Measurements from ENCODE around the gene VRTN.
"Not testable (repeated sequence)": the region's sequence is repeated elsewhere in the genome, so short reads cannot be mapped to it uniquely, and the experiment has no call there.

VRTN gene

DNA sequence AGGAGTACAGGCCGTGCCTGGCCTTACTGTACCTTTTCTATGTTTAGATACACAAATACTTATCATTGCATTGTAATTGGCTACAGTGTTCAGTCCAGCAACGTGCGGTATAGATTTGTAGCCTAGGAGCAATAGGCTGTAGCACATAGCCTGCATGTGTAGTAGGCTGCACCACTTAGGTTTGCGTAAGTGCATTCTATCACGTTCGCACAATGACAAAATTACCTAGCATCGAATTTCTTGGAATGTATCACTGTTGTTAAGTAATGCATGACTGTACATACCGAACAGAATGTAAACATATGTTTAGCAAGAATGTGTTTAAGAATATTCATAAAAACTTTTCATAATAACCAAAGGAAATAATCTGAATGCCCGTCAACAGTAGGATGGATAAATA, 31.9 kb downstream of the VRTN start:
- no peak overlapping the region for H3K4me3 ChIP-seq (replicated peaks; ENCODE audit: low read depth, low read length)
- TF ChIP-seq, protein P1, sequence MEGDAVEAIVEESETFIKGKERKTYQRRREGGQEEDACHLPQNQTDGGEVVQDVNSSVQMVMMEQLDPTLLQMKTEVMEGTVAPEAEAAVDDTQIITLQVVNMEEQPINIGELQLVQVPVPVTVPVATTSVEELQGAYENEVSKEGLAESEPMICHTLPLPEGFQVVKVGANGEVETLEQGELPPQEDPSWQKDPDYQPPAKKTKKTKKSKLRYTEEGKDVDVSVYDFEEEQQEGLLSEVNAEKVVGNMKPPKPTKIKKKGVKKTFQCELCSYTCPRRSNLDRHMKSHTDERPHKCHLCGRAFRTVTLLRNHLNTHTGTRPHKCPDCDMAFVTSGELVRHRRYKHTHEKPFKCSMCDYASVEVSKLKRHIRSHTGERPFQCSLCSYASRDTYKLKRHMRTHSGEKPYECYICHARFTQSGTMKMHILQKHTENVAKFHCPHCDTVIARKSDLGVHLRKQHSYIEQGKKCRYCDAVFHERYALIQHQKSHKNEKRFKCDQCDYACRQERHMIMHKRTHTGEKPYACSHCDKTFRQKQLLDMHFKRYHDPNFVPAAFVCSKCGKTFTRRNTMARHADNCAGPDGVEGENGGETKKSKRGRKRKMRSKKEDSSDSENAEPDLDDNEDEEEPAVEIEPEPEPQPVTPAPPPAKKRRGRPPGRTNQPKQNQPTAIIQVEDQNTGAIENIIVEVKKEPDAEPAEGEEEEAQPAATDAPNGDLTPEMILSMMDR (IDR thresholded peaks at IDR 0.05; ENCODE audit: low read depth, low read length, missing control alignments), result no peak
- DNase-seq (ENCODE audit: extremely low read depth, low read depth), result no peak

DNA sequence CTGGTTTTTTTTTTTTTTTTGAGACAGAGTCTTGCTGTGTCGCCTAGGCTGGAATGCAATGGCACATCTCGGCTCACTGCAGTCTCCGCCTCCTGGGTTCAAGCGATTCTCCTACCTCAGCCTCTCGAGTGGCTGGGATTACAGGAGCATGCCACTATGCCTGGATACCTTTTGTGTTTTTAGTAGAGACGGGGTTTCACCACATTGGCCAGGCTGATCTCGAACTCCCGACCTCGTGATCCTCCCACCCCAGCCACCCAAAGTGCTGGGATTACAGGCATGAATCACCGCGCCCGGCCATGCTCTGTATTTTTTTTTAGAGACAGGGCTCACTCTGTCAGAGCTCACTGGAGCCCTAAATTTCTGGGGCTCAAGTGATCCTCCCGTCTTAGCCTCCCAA, 32.6 kb downstream of the VRTN start:
- TF ChIP-seq, protein P1 (IDR thresholded peaks at IDR 0.05; ENCODE audit: low read depth, low read length, missing control alignments), result no peak

DNA sequence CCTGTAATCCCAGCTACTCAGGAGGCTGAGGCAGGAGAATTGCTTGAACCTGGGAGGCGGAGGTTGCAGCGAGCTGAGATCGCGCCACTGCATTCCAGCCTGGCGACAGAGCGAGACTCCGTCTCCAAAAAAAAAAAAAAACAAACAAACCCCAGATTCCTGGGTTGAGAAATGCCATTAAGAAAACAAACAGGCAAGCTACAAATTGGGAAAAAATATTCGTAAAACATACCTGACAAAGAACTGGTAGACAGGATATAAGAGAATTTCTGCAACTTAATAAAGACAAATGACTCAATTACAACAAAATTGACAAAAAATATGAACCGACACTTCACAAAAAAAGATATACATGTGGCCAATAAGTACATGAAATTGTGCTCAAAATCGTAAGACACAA, 33.3 kb downstream of the VRTN start:
- not testable (repeated sequence) for DNase-seq (ENCODE audit: extremely low read depth, low read depth); H3K4me3 ChIP-seq (replicated peaks; ENCODE audit: low read depth, low read length)

More for the DNA sequence above, 32.6 kb downstream of the VRTN start:
- no peak overlapping the region for H3K4me3 ChIP-seq (replicated peaks; ENCODE audit: low read depth, low read length)
- DNase-seq (ENCODE audit: extremely low read depth, low read depth), result no peak

DNA sequence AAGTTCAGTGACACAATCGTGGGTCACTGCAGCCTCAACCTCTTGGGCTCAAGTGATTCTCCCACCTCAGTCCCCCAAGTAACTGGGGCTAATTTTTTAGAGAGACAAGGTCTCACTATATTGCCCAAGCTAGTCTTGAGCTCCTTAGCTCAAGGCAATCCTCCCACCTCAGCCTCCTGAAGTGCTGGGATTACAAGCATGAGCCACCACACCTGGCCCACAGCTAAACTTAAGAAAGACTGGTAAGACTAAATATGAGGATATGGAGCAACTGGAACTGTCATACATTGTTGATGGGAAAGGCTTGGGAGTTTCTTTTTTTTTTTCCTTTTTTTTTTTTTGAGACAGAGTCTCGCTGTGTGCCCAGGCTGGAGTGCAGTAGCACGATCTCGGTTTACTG, 34.0 kb downstream of the VRTN start:
- TF ChIP-seq, protein P1 (IDR thresholded peaks at IDR 0.05; ENCODE audit: low read depth, low read length, missing control alignments), result no peak
- no peak for DNase-seq (ENCODE audit: extremely low read depth, low read depth)
- no peak overlapping the region for H3K4me3 ChIP-seq (replicated peaks; ENCODE audit: low read depth, low read length)

DNA sequence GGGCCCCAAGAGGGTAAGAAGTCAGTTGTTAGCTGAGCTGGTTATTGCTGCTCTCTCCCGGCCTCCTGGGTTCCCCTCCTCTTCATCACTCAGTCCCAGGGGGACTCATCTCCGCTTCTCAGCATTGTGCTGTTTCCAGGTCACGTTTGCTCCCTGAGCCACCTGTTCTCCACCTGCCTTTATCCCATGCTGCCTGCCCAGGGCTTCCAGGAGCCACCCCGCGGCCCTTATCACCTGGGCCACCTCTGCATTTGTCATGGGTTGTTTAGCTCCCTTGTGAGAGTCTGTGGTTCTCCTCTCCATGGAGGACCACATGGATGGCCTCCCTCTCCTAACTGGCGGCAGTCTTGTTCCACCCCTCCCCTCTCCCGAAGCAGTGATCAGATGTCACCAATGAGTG, 41.7 kb downstream of the VRTN start:
- no peak for DNase-seq (ENCODE audit: extremely low read depth, low read depth)
- TF ChIP-seq, protein P1 (IDR thresholded peaks at IDR 0.05; ENCODE audit: low read depth, low read length, missing control alignments), result no peak

DNA sequence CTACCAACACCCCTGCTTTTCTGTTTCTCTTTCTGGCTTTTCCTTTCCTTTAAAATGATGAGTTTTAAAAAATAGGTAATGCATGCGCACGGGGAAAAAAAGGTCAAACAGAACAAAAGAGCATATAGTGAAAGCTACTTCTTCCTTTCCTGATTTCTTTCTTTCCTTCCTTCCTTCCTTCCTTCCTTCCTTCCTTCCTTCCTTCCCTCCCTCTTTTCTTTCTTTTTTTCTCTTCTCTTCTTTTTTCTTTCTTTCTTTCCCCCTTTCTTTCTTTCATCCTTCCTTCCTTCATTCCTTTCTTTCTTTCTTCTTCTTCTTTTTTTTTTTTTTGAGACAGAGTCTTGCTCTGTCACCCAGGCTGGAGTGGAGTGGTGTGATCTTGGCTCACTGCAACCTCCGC, 42.2 kb downstream of the VRTN start:
- DNase-seq (ENCODE audit: extremely low read depth, low read depth); H3K4me3 ChIP-seq (replicated peaks; ENCODE audit: low read depth, low read length): not testable (repeated sequence)

More for the DNA sequence above, 41.7 kb downstream of the VRTN start:
- no peak overlapping the region for H3K4me3 ChIP-seq (replicated peaks; ENCODE audit: low read depth, low read length)

DNA sequence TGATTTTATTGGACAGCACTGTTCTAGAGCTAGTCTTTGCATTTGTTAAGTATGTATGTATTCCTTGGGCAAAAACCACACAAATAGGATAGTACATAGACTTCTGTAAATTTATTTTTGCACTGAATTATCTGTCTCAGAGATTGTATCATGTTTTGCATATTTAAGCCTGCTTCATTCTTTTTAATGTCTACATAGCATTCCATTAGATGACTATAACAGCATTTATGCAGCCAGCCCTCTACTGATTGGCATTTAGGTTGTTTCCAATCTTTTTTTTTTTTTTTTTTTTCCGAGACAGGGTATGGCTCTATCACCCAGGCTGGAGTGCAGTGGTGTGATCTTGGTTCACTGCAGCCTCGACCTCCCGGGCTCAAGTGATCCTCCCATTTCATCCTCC, 43.2 kb downstream of the VRTN start:
- TF ChIP-seq, protein P1 (IDR thresholded peaks at IDR 0.05; ENCODE audit: low read depth, low read length, missing control alignments), result no peak

DNA sequence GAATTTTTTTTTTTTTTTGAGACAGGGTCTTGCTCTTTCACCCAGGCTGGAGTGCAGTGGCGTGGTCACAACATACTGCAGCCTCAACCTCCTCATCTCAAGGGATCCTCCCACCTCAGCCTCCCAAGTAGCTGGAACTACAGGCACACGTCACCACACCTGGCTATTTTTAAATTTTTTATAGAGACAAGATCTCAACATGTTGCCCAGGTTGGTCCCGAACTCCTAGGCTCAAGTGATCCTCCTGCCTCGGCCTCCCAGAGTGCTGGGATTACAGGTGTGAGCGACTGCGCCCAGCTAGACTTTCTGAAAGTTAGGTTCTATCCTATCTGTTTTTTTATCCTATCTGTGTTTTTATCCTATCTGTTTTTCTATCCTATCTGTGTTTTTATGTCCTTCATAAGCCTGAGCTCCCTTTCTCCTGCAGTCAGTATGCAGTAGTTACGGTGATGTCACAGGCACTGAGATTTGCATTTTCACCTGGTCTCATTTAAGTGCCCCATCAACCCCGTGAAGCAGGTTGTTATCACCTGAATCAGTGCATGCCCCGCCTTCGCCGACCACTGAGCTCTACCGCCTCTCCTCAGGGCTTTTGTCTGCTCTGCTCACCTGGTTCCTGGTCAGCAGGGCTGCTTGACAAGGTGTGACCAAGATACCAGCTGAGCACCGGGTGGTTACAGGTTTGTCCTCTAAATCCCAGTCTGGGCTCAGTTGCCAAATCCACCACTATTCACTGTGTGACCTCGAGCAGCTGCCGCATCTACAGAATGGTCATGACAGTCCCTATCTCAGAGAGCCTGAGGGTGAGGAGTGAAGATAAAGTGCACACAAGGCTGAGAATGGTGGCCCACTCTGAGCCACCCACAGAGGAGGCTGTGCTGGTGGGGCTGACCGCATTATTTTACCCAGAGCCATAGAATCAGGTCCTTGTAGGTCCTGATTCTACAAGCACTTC, 44.6 kb downstream of the VRTN start:
- DNase-seq (ENCODE audit: extremely low read depth, low read depth), result no peak
- H3K4me3 ChIP-seq (replicated peaks; ENCODE audit: low read depth, low read length), result no peak overlapping the region
- TF ChIP-seq, protein P1 (IDR thresholded peaks at IDR 0.05; ENCODE audit: low read depth, low read length, missing control alignments), result no peak

More for the DNA sequence above, 43.2 kb downstream of the VRTN start:
- no peak overlapping the region for H3K4me3 ChIP-seq (replicated peaks; ENCODE audit: low read depth, low read length)
- no peak for DNase-seq (ENCODE audit: extremely low read depth, low read depth)
